ENCODE results near the gene DPF3.

Gene DPF3

GRCh38 chr14:72845196-72845595 lies 48.7 kb downstream of the DPF3 start:
- H3K27ac ChIP-seq (ENCODE audit: low read depth, low read length): no peak overlapping the region
- H3K27me3 ChIP-seq (ENCODE audit: low read length): no peaks in the 10 kb centered on the region
- H4K20me1 ChIP-seq (ENCODE audit: low read depth, low read length): no peaks in the 10 kb centered on the region
- no peak overlapping the region for H3K4me2 ChIP-seq (ENCODE audit: low read depth, low read length, poor library complexity, severe bottlenecking)
- H3K9me3 ChIP-seq (ENCODE audit: insufficient read depth, low read length): no peaks in the 10 kb centered on the region
- H3F3A ChIP-seq (ENCODE audit: insufficient read depth): no peaks in the 10 kb centered on the region
- no peak overlapping the region for H3K4me3 ChIP-seq (ENCODE audit: insufficient read depth, low read length, poor library complexity, severe bottlenecking)
- no peaks in the 10 kb centered on the region for H3K79me2 ChIP-seq (ENCODE audit: insufficient read depth, low read length)
- no peak overlapping the region for H2AFZ ChIP-seq (ENCODE audit: low read depth, low read length, severe bottlenecking)
- TF ChIP-seq EZH2phosphoT487 (conservative IDR thresholded peaks at IDR 0.05; ENCODE audit: low read length) (no peak), CTCF (IDR thresholded peaks at IDR 0.05; ENCODE audit: insufficient read depth, low read length, poor library complexity, severe bottlenecking) (no peak)
- H3K9me2 ChIP-seq (replicated peaks; ENCODE audit: insufficient read depth, low read length): no peaks in the 10 kb centered on the region
- H3K9ac ChIP-seq (ENCODE audit: low read length): no peak overlapping the region
- no peaks in the 10 kb centered on the region for H3K36me3 ChIP-seq (ENCODE audit: low read length)

- Histone ChIP-seq H3F3A (ENCODE audit: insufficient read depth) (no peaks in the 10 kb centered on the region), H3K4me3 (ENCODE audit: insufficient read depth, low read length, poor library complexity, severe bottlenecking) (no peak overlapping the region), H3K27ac (ENCODE audit: low read depth, low read length) (no peak overlapping the region), H3K9me2 (replicated peaks; ENCODE audit: insufficient read depth, low read length) (no peaks in the 10 kb centered on the region), H3K79me2 (ENCODE audit: insufficient read depth, low read length) (no peaks in the 10 kb centered on the region), H3K27me3 (ENCODE audit: low read length) (no peaks in the 10 kb centered on the region), H3K9me3 (ENCODE audit: insufficient read depth, low read length) (no peaks in the 10 kb centered on the region), H3K36me3 (ENCODE audit: low read length) (no peaks in the 10 kb centered on the region), H2AFZ (ENCODE audit: low read depth, low read length, severe bottlenecking) (no peak overlapping the region), H3K4me2 (ENCODE audit: low read depth, low read length, poor library complexity, severe bottlenecking) (no peak overlapping the region), H3K9ac (ENCODE audit: low read length) (no peak overlapping the region), H4K20me1 (ENCODE audit: low read depth, low read length) (no peaks in the 10 kb centered on the region)
- TF ChIP-seq EZH2phosphoT487 (conservative IDR thresholded peaks at IDR 0.05; ENCODE audit: low read length) (no peak), CTCF (IDR thresholded peaks at IDR 0.05; ENCODE audit: insufficient read depth, low read length, poor library complexity, severe bottlenecking) (no peak)
These were observed 49.4 kb downstream of the DPF3 start for GRCh38 chr14:72844524-72844923.

GRCh38 chr14:72839753-72840607 lies 53.9 kb downstream of the DPF3 start:
- TF ChIP-seq EZH2phosphoT487 (conservative IDR thresholded peaks at IDR 0.05; ENCODE audit: low read length) (no peak), CTCF (IDR thresholded peaks at IDR 0.05; ENCODE audit: insufficient read depth, low read length, poor library complexity, severe bottlenecking) (no peak)
- H3K9ac ChIP-seq (ENCODE audit: low read length): no peak overlapping the region
- no peaks in the 10 kb centered on the region for H3K79me2 ChIP-seq (ENCODE audit: insufficient read depth, low read length)
- H3F3A ChIP-seq (ENCODE audit: insufficient read depth): no peaks in the 10 kb centered on the region
- no peak overlapping the region for H2AFZ ChIP-seq (ENCODE audit: low read depth, low read length, severe bottlenecking)
- no peaks in the 10 kb centered on the region for H3K9me3 ChIP-seq (ENCODE audit: insufficient read depth, low read length)
- no peaks in the 10 kb centered on the region for H3K9me2 ChIP-seq (replicated peaks; ENCODE audit: insufficient read depth, low read length)
- H3K4me3 ChIP-seq (ENCODE audit: insufficient read depth, low read length, poor library complexity, severe bottlenecking): no peak overlapping the region
- no peaks in the 10 kb centered on the region for H4K20me1 ChIP-seq (ENCODE audit: low read depth, low read length)
- H3K27me3 ChIP-seq (ENCODE audit: low read length): no peaks in the 10 kb centered on the region
- H3K4me2 ChIP-seq (ENCODE audit: low read depth, low read length, poor library complexity, severe bottlenecking): no peak overlapping the region
- H3K36me3 ChIP-seq (ENCODE audit: low read length): no peaks in the 10 kb centered on the region
- H3K27ac ChIP-seq (ENCODE audit: low read depth, low read length): no peak overlapping the region
